CMK (cell line): ENCODE results near the gene MCTP2.
A peak's percentile ranks its signal among the peaks of the same experiment; 100 is the strongest.
"Not testable (repeated sequence)": the region's sequence is repeated elsewhere in the genome, so short reads cannot be mapped to it uniquely, and the experiment has no call there.

Experiments
- DNase-seq: peaks from one replicate; pipeline ENCODE4 v3.0.0-alpha.2; 2010; ENCODE audit warnings: low read depth

Gene MCTP2

DNA sequence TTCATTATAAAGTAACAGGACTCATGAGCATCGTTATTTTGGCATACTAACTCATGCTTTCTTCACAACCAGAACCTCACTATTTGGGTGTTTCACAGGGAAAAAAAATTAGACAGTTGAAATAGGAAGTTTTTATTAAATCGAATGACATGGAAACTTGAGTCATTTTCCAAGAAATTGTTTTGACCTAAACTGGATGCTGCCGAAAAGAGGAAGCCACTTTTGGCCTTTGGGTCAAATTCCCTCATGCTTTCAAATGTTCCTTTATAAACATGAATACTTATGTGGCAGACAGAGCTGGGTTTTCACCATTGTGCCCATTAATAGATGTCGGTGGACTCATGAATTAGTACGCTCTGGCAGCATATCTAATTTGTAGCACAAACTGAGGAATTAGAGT, 224.9 kb downstream of the MCTP2 start:
- DNase-seq = peak; percentile 17

DNA sequence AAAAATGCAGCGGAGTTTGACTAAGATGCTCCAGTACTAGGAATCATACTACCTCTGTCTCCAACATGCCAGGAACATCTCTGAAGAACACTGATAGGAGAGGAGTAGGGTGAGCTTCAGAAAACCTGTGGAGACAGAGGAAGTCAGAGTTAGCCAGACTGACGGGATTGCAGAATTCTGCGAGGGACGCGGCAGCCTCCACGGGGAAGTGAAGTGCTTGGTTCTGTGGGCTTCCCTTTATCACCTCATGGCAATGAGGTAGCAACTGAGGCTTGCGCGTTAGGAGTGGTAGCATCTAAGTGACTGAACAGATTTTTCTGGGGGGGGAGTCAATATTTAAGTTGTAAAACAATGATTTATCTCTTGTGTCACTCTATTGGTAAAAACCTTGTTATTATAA, 226.3 kb downstream of the MCTP2 start:
- DNase-seq = no peak

DNA sequence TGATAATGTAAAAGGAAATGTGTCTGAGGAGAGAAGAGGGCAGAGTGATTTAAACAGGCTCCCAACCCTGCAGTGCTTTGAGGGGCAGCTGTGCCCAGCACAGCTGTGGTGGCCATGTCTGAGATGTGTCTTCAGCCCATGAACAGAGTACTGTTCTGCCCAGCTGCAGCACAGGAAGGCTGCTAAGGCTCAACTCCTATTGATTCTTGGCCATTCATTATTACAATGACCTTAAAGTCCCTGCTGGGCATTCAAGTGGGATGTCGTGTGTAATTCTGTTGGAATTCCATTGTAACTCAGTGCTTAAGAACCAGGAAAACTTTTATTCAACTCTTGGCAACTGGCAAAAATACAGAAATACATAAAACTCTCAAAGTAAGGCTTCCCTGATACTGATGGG, 229.3 kb downstream of the MCTP2 start:
- no peak for DNase-seq

DNA sequence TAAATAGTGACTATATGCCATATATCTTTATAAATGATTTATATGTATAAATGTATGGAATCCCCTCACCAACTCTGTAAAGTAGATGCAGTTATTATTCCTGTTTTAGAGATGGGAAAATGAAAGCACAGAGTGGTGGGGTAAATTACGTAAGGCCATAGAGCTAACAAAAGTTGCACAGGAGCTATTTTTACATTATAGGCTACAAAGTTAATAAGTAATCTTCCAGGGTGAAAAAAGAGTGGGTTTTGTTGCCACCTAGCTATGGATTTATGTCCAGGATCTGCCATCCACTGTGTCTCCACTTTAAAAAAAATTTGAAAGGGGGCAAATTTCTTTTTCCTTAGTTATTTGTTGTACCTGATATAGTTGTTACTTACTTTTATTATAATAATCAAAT, 235.7 kb downstream of the MCTP2 start:
- no peak for DNase-seq

DNA sequence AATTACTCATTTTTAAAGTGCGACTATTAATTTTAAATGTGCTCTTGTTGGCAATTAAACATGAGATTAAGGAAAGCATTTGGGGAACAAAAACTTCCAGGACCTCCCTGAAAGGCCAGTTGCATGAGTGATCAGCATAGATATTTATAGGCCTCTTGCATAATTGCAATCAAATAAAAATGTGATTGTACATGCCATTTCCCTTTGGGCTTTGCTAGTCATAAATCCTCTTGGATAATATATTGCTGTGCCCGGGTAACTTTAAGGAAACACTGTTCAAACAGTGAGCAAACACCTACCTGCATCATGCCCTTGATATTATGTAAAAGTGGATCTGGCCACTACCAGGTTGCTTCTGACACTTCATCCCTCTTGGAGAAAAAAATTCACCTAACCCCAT, 239.1 kb downstream of the MCTP2 start:
- DNase-seq = no peak

DNA sequence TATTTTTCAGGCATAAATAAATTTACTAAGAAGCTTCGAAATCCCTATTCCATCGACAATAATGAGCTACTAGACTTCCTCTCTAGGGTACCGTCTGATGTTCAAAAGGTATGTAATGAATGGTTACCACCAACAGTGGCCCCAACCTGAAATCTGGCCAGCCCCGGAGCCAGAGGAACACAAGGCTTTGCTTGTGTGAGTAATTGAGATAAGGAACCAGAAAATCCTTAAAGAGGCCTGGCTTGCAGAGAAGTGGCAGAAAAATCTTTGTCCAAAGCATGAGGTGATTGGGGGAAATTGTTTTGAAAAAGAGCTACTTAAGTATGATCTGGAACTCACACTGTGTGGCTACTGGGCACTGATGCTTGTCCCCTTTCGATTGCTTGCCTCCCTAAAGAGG, 245.3 kb downstream of the MCTP2 start:
- no peak for DNase-seq

DNA sequence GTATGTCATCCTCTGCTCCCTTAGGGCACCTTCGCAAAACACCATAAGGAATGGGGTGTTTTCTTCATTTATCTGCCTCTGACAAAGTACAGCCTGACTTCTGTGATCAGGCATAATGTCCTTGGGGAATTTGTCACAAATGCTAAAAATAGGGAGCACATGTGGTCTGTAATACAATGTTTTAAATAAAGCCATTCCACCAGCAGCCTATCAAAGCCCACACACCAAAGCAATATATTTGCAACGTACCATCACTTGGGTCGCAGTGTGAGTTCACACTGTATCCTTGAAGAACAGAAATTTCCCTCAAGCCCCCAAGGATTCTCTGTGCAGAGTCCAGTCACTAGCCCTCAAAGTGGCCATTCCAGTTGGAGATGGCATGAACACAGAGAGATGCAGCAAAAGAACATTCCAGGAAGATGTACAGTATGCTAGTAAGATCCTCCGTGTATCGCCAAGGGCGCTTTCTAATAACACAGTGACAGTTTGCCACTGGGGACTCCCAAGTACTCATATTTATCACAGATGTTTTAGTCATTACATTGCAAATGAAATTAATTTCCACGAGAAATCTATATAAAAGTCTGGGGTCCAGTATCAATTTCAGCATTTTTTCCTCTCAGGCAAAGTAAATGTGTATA, 246.7 kb downstream of the MCTP2 start:
- no peak for DNase-seq

DNA sequence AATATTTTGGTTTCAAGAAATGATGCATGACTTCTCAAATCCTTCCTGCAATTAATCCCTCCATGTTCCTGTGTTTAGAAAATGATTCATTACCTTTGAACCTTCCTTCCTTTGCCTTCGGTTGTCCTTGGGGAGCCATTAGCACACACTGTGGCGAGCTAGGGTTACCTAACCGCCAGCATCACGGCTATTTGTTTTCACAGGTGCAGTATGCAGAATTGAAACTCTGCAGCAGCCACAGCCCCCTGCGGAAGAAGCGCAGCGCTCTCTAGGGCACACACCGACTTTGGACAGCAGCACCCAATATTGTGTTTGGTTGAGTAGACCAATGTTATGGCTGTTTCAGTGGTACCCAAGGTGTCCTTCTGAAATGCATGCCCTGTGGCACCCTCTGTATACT, 247.4 kb downstream of the MCTP2 start:
- no peak for DNase-seq

DNA sequence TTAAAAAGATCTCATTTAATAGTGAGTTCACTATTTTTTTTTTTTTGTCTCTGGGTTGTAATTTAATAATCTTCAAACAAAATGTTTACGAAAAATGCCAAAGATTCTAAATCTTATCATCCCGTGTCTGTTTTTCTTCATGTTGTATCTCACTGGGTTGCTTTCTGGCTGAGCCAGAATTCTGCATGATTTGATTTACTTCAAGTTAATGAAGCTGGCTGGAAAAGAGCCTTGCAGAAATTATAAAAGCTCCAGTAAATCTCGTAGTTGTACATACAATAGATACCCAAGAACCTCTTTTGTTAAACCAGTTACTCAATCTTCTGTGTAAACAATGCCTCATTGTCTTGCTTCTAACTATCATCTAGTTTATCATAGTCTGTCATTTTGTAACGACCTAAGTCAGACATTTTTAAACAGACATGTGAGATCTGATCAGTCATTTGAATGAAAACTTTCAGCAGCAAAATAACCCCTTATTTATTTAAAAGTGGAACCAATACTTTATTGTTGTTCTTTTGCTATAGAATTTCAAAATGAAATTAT, 249.0 kb downstream of the MCTP2 start:
- DNase-seq = no peak

DNA sequence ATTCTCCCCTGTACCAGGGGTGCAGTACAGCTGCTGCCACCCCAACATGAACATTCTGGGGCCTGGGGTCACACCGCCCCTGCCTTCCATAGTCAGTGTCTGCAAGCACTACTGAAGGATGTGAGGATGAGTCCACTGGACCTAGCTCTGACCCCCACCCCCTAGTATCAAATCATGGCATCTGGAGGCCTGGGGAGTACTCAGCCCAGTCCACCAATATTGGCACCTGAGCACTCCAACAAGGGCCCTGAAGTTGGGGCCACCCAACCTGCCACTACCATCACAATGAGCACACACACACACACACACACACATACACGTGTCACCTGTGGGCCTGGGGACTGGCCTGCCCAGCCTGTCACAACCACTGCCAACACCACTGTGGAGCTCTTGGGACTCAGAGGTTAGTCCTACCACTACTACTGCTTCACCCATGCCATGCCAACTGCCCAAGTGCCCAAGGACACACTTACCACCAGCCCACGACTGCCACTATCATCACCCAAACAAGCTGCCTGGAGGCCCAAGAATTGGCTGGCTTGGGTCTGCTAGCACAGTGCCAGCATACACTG, 253.9 kb downstream of the MCTP2 start:
- DNase-seq = no peak

DNA sequence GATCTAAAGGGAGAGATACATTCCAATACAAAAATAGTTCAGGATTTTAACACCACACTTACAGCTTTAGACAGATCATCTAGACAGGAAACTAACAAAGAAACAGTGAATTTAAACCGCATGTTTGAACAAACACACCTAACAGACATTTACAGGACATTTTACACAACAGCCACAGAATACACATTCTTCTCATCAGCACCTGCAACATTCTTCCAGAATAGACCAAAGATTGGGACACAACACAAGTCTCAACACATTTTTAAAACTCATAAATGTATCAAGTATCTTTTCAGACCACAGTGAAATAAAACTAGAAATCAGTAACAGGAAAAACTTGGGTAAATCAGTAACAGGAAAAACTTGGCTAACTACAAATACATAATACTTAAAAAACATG, 256.3 kb downstream of the MCTP2 start:
- no peak for DNase-seq

DNA sequence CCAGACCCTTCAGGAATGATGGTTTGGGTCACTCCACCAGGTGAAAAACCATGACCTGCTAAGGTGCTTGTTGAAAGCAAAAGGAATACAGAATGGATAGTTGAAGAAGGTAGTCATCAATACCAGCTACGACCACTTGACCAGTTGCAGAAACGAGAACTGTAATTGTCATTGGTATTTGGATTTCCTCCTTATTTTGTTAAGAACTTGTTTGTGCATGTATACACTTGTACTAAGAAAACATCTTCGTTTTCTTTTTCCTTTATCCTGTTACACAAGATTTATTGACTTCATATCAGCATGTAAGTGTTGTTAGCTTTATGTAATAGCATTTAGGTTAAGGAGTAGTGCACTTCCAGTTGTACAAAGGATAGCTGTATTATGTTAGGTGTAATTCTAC, 261.8 kb downstream of the MCTP2 start:
- no peak for DNase-seq

DNA sequence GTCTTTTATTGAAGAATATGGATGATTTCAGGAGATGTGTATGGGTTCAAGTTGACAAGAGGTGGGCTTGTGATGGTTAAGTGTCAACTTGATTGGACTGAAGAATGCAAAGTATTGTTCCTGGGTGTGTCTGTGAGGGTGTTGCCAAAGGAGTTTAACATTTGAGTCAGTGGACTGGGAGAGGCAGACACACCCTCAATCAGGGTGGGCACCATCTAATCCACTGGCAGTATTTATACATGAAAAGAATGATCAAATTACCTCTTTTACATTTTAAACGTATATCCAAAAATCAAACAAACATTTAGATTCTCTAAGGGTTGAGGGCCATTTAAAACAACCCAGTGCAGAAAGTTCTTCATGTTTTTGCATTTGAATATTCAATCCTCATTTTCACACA, 262.2 kb downstream of the MCTP2 start:
- not testable (repeated sequence) for DNase-seq

DNA sequence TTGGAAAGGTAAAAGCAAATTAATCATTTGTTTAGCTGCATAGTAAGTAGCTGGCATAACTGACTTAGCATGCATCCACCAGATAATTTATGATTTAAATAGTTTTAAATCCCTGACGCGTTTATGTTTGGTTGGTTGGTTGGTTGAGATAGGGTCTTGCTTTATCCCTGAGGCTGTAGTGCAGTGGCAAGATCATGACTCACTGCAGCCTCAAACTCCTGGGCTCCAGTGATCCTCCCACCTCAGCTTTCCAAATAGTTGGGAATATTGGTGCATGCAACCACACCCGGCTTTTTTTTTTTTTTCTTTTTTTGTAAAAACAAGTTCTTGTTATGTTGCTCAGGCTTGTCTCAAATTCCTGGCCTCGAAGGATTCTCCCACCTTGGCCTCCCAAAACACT, 263.4 kb downstream of the MCTP2 start:
- no peak for DNase-seq

DNA sequence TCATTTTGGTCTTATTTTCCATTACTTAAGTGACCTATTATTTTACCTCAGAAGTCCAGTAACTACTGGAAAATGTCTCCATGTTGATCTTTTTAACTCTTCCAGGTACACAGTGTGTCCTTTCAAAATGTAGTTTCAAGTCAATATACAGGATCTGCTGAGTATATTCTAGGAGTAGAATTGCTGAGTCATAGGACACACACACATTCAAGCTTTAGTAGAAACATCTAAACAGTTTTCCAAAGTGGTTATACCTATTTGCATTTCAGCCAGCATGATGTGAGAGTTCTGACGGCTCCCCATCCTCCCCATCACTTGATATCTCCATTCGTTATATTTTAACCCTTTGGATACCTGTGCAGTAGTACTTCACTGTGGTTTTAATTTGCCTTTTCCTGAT, 271.9 kb downstream of the MCTP2 start:
- no peak for DNase-seq

DNA sequence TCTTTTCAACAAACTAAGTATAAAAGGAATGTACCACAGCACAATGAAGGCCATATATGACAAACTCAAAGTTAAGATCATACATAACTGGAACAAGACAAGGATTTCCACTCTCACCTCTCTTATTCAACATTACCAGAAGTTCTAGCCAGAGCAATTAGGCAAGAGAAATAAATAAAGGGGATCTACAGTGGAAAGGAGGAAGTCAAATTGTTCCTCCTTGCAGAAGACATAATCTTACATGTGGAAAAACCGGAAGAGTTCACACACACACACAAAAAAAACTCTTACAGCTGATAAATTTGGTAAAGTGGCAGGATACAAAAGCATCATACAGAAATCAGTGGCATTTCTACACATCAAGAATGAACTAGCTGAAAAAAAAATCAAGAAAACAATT, 277.9 kb downstream of the MCTP2 start:
- no peak for DNase-seq

DNA sequence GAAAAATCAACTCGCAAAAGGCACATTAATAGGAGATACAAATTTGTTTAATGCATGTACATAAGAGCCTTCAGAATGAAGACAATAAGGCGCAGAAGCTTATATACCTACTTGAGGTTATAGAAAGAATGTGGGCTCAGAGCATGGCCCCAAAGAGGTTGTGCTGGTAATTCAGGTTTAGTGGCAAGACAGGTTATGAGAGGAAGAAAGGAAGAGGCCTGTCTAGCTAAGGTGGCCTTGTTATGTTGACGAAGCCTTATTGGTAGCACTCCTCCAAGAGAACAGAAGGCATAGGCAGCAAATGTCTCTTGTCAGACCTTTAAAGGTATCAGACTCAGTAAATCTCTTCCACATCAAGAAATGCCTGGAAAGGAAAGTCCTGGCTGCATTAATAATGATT, 290.8 kb downstream of the MCTP2 start:
- DNase-seq = no peak

DNA sequence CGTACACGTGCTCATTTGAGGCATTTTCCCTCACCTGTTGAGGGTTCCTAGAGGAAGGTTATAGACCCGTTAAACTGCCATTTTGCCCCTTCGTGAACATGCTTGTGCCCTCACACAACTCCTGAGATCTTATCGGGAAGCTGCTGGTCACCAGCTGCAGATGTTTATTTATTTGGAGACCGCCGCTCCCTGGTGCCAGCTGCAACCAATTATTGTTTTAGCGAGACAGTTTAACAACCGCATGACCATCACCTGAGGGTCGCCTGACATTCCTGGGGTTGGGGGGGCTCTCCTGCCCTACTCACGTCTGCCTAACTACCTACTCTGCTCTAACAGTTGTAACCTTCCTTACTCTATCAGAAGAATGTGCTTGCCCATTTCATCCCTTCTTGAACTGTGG, 292.5 kb downstream of the MCTP2 start:
- DNase-seq = no peak

DNA sequence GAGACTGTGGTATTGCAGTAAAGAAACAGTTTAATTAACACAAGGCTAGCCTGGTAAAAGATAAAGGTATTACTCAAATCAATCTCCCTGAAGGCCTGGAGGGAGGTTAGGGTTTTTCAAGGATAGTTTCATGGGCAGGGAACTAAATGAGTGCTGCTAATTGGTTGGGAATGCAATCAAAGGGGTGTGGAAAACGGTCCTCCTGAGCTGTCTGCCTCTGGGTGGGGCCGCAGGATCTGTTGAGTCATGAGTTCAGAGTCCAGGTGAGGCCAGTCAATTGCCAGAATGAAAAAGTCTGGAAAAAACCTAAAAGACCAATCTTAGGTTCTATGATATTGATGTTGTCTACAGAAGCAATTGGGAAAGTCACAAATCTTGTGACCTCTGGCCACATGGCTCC, 293.2 kb downstream of the MCTP2 start:
- DNase-seq = no peak

DNA sequence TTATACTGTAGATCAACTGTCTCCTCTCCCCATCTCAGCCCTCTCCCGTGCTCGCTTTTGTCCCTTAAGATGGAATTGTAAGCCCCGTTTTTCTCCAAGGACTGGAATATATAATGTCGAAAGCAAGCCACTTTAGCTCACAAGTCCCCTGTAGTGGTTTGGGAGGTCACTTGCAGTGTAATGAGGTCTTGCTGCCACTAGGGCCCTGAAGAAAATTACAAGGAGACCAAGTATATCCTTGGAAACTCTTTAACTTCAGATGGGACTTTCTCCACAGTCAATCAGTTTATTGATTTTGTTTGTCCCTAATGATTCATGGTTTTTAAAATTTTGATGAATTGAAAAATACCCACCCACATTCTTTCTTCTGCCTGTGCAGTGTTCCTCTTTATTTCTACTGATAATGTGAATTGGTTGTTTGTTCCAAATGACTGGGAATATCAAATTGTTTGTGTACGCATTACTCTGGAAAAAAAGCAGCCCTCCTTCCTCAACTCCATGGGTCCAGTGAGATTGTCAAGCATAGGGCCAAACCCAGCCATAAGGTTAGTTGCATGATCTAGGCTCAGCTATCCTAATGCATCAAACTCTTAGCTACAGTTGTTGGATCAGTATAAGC, 294.8 kb downstream of the MCTP2 start:
- DNase-seq = no peak

DNA sequence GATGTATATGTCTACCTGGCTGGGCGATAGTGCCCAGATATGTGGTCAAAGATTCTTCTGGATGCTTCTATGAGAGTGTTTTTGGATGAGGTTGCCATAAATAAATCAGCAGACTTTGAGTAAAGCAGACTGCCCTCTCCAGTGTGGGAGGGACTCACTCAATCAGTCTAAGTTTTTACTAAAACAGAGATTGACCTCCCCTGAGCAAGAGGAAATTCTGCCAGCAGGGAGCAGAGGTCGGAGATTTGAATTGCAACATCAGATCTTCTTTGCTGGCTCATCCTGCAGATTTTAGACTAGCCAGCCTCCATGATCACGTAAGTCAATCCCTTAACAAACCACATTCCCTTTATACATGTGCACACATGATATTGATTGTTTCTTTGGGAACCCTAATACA, 300.9 kb downstream of the MCTP2 start:
- DNase-seq = no peak
